Breast epithelium (tissue), 3 donors: Measurements from ENCODE around the gene CTNND2.

ENCODE experiments used
- POLR2A ChIP-seq: fragments of 450-650 bp; IDR thresholded peaks from one replicate; pipeline ENCODE4 v1.6.1; 2016; ENCODE audit warnings: antibody characterized with exemption, mild to moderate bottlenecking, moderate library complexity
- POLR2AphosphoS5 ChIP-seq, 3 donors: sonication (generic); formaldehyde crosslinking; IDR thresholded peaks; one replicate each; pipeline ENCODE4 v1.6.1; 2017; ENCODE audit warnings: antibody characterized with exemption in 3 of 3
- TF ChIP-seq, protein P1 (sequence below), 3 donors: fragments of 450-650 bp; IDR thresholded peaks; one replicate each; pipeline ENCODE4 v1.5.1; 2016 to 2017; ENCODE audit warnings: antibody characterized with exemption in 3 of 3, mild to moderate bottlenecking in 3 of 3, moderate library complexity in 3 of 3

DNA sequence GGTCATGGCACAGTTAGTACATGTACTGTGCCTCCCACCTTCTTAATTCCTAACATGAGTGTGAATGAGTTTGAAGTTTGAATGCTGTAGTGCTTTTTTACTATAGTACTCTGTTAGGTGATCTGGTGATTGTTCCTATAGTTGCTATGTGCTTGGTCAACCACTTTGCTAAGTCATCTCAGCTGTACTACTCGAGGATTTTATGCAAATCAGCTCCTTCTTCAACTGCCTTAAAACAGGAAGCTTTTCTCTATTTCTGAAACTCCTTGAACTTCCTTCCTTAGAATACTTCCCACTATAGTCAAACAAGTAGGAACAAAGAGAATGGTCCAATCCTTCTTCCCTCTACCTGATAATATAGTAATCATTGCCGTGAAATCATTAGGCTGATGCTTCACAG, 219.6 kb downstream of the CTNND2 start:
- TF ChIP-seq POLR2A = no peak
- TF ChIP-seq, protein P1, sequence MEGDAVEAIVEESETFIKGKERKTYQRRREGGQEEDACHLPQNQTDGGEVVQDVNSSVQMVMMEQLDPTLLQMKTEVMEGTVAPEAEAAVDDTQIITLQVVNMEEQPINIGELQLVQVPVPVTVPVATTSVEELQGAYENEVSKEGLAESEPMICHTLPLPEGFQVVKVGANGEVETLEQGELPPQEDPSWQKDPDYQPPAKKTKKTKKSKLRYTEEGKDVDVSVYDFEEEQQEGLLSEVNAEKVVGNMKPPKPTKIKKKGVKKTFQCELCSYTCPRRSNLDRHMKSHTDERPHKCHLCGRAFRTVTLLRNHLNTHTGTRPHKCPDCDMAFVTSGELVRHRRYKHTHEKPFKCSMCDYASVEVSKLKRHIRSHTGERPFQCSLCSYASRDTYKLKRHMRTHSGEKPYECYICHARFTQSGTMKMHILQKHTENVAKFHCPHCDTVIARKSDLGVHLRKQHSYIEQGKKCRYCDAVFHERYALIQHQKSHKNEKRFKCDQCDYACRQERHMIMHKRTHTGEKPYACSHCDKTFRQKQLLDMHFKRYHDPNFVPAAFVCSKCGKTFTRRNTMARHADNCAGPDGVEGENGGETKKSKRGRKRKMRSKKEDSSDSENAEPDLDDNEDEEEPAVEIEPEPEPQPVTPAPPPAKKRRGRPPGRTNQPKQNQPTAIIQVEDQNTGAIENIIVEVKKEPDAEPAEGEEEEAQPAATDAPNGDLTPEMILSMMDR (IDR thresholded peaks at IDR 0.05) = no peak
- no peak for TF ChIP-seq POLR2AphosphoS5 (IDR thresholded peaks at IDR 0.05)
